Neuronal stem cell (in vitro differentiated cells): ENCODE data around the gene TTLL12.

Experiments
- DNase-seq: peaks from one replicate; pipeline ENCODE4 v3.0.0-alpha.2; 2013; ENCODE audit warnings: low spot score
- H2AFZ ChIP-seq: one replicate; pipeline ENCODE4 v1.6.1; 2013; ENCODE audit warnings: mild to moderate bottlenecking, low read length, inconsistent platforms
- H2AK5ac ChIP-seq: 2 replicates; pipeline ENCODE4 v1.6.1; 2013; ENCODE audit warnings: low read depth, mild to moderate bottlenecking, inconsistent platforms, low read length, moderate library complexity, mixed read lengths
- H2BK120ac ChIP-seq: 2 replicates; pipeline ENCODE4 v1.6.1; 2013; ENCODE audit warnings: low read depth, mild to moderate bottlenecking, inconsistent platforms, low read length, moderate library complexity, mixed read lengths
- H2BK12ac ChIP-seq: one replicate; pipeline ENCODE4 v1.6.1; 2013; ENCODE audit warnings: low read length, inconsistent platforms
- H2BK15ac ChIP-seq: 2 replicates; pipeline ENCODE4 v1.6.1; 2013; ENCODE audit warnings: mild to moderate bottlenecking, low read length, inconsistent platforms, mixed read lengths
- H2BK5ac ChIP-seq: one replicate; pipeline ENCODE4 v1.6.1; 2013; ENCODE audit warnings: inconsistent platforms, mild to moderate bottlenecking, low read length, moderate library complexity
- H3K14ac ChIP-seq: one replicate; pipeline ENCODE4 v1.6.1; 2013; ENCODE audit warnings: low read length, inconsistent platforms
- H3K18ac ChIP-seq: 2 replicates; pipeline ENCODE4 v1.6.1; 2013; ENCODE audit warnings: low read length, inconsistent platforms
- H3K23ac ChIP-seq: 2 replicates; pipeline ENCODE4 v1.6.1; 2013; ENCODE audit warnings: low read depth, mild to moderate bottlenecking, mixed read lengths, low read length, inconsistent platforms; ENCODE audit not compliant: poor library complexity
- H3K27ac ChIP-seq: replicated peaks from 3 replicates; pipeline ENCODE4 v1.5.1; 2013; ENCODE audit warnings: low read length, inconsistent platforms
- H3K27me3 ChIP-seq, 3 experiments: 2 replicates each; pipeline ENCODE4 v1.6.1; 2013; ENCODE audit warnings: low read length in 3 of 3, mild to moderate bottlenecking in 2 of 3, inconsistent platforms in 1 of 3, low read depth in 1 of 3, mixed read lengths in 1 of 3, moderate library complexity in 1 of 3; ENCODE audit not compliant: control insufficient read depth in 3 of 3, insufficient read depth in 3 of 3
- H3K36me3 ChIP-seq, 2 donors: replicated peaks in 1 of 2; 2 replicates each; pipeline ENCODE4 v1.6.1; 2013; ENCODE audit warnings: low read length in 2 of 2; ENCODE audit not compliant: control insufficient read depth in 2 of 2, insufficient read depth in 2 of 2
- H3K4ac ChIP-seq: 2 replicates; pipeline ENCODE4 v1.6.1; 2013; ENCODE audit warnings: inconsistent platforms, mild to moderate bottlenecking, low read length, moderate library complexity
- H3K4me1 ChIP-seq, 2 donors: 1 replicate in 1 of 2; 2 replicates in 1 of 2; pipeline ENCODE4 v1.6.1; 2013; ENCODE audit warnings: low read length in 2 of 2, low read depth in 1 of 2; ENCODE audit not compliant: control insufficient read depth in 2 of 2, insufficient read depth in 1 of 2
- H3K4me2 ChIP-seq: one replicate; pipeline ENCODE4 v1.6.1; 2013; ENCODE audit warnings: mild to moderate bottlenecking, low read length, inconsistent platforms; ENCODE audit not compliant: insufficient read depth, poor library complexity, severe bottlenecking
- H3K4me3 ChIP-seq, 2 donors: 2 replicates each; pipeline ENCODE4 v1.5.1; 2013; ENCODE audit warnings: low read length in 2 of 2, mild to moderate bottlenecking in 2 of 2, inconsistent platforms in 1 of 2, moderate library complexity in 1 of 2
- H3K79me1 ChIP-seq: one replicate; pipeline ENCODE4 v1.6.1; 2013; ENCODE audit warnings: low read depth, mild to moderate bottlenecking, inconsistent platforms, low read length, moderate library complexity
- H3K9ac ChIP-seq: one replicate; pipeline ENCODE4 v1.6.1; 2013; ENCODE audit warnings: mild to moderate bottlenecking, low read depth, low read length, inconsistent platforms; ENCODE audit not compliant: poor library complexity
- H3K9me3 ChIP-seq, 2 donors: replicated peaks in 1 of 2; 2 replicates each; pipeline versions ENCODE3 to v1.6.1; 2013; ENCODE audit warnings: low read length in 2 of 2, mild to moderate bottlenecking in 2 of 2, inconsistent platforms in 1 of 2, low read depth in 1 of 2, mixed read lengths in 1 of 2, moderate library complexity in 1 of 2; ENCODE audit not compliant: control insufficient read depth in 2 of 2, insufficient read depth in 1 of 2
- H4K8ac ChIP-seq: one replicate; pipeline ENCODE4 v1.6.1; 2013; ENCODE audit warnings: low read depth, mild to moderate bottlenecking, inconsistent platforms, low read length, moderate library complexity
- H4K91ac ChIP-seq: one replicate; pipeline ENCODE4 v1.6.1; 2013; ENCODE audit warnings: low read length, low read depth, mild to moderate bottlenecking, inconsistent platforms; ENCODE audit not compliant: poor library complexity
- WGBS, 2 donors: extraction: QIAGEN DNeasy Blood & Tissue Kit; methylation state at CpG; one replicate each; pipeline ENCODE4 v1.1.7; 2013; ENCODE audit warnings: missing lambda C conversion rate in 2 of 2, mixed read lengths in 1 of 2; ENCODE audit not compliant: insufficient read length in 2 of 2, insufficient replicate concordance in 1 of 2; ENCODE audit errors: extremely low coverage in 2 of 2; 5-methylcytosine and 5-hydroxymethylcytosine counted together

The TTLL12 gene

DNA sequence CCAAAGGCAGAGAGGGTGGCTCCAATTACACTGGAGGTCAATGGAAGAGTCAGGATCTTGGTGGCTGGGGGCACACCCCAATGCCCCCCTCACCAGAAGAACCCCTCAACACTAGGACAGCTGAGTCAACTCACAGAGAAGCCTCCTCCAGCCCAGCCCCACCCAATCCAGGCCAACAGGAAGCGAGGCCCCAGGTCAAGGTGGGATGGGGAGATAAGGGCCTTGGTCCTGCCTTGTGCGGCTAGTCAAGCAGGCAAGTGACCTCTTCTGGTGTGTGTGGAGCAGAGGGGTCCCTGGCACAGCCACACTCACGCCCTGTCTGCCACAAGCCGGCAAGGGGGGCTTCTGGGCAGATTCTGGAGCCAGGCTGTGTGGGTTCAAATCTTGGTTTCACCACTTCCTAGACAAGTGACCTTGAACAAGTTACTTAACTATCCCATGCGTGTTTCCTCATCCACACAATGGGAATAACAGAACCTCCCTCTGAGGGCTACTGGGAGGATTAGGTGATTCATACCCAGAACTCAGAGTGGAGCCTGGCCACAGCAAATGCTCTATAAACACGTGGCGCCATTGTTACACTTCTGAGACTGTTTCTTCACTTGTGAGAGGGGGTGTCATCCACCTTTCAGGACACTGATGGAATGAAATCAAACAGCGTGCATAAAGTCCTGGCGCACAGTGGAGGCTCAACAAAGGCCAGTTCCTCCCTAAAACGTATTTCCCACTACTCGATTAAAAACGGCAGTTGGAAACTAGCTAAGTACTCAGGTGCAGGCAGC, 3.2 kb downstream of the TTLL12 start:
- peak overlapping the region; percentile 84 for H3K14ac ChIP-seq
- H3K4me3 ChIP-seq: no peak overlapping the region
- H3K18ac ChIP-seq: peak overlapping the region; percentile 19
- no CpG with 5 or more reads among the region's 12 CpGs for WGBS, 2 donors
- peaks cover 20% of the 10 kb centered on the region for H3K79me1 ChIP-seq
- no peak overlapping the region for H2AK5ac ChIP-seq
- H3K23ac ChIP-seq: peak overlapping the region; percentile 14
- H3K4ac ChIP-seq: no peak overlapping the region
- H3K27ac ChIP-seq: no peak overlapping the region
- DNase-seq: no peak
- no peak overlapping the region for H2AFZ ChIP-seq
- H2BK12ac ChIP-seq: no peak overlapping the region
- peaks cover 10 to 13% of the 10 kb centered on the region in 2 donors for H3K4me1 ChIP-seq
- H3K27me3 ChIP-seq: no peaks in the 10 kb centered on the region
- H2BK120ac ChIP-seq: no peak overlapping the region
- H4K8ac ChIP-seq: no peak overlapping the region
- H4K91ac ChIP-seq: peak overlapping the region; percentile 53
- no peak overlapping the region for H3K4me2 ChIP-seq
- no peak overlapping the region for H2BK5ac ChIP-seq
- H3K9me3 ChIP-seq: peaks cover 0 to 4% of the 10 kb centered on the region in 2 donors
- no peak overlapping the region for H2BK15ac ChIP-seq
- no peak overlapping the region for H3K9ac ChIP-seq
- H3K36me3 ChIP-seq: peaks cover 36 to 42% of the 10 kb centered on the region in 2 donors

- DNase-seq: no peak
- H2BK5ac ChIP-seq: no peak overlapping the region
- H3K27me3 ChIP-seq: no peaks in the 10 kb centered on the region
- no peak overlapping the region for H2BK15ac ChIP-seq
- H3K36me3 ChIP-seq: peaks cover 38 to 47% of the 10 kb centered on the region in 2 donors
- no peak overlapping the region for H2BK120ac ChIP-seq
- no peak overlapping the region for H3K27ac ChIP-seq
- H2AFZ ChIP-seq: no peak overlapping the region
- peaks cover 10 to 11% of the 10 kb centered on the region in 2 donors for H3K4me1 ChIP-seq
- no peak overlapping the region for H3K14ac ChIP-seq
- H3K4me3 ChIP-seq: no peak overlapping the region
- peak overlapping the region; percentile 73 for H3K23ac ChIP-seq
- H4K8ac ChIP-seq: no peak overlapping the region
- peaks cover 22% of the 10 kb centered on the region for H3K79me1 ChIP-seq
- H2AK5ac ChIP-seq: no peak overlapping the region
- no peak overlapping the region for H3K4me2 ChIP-seq
- H3K9ac ChIP-seq: no peak overlapping the region
- H2BK12ac ChIP-seq: no peak overlapping the region
- no peak overlapping the region for H4K91ac ChIP-seq
- peaks cover 0 to 4% of the 10 kb centered on the region in 2 donors for H3K9me3 ChIP-seq
- H3K4ac ChIP-seq: no peak overlapping the region
- no peak overlapping the region for H3K18ac ChIP-seq
- no CpG with 5 or more reads among the region's 17 CpGs for WGBS, 2 donors
Measured at GRCh38 chr22:43182726-43183125, 4.2 kb downstream of the TTLL12 start.

DNA sequence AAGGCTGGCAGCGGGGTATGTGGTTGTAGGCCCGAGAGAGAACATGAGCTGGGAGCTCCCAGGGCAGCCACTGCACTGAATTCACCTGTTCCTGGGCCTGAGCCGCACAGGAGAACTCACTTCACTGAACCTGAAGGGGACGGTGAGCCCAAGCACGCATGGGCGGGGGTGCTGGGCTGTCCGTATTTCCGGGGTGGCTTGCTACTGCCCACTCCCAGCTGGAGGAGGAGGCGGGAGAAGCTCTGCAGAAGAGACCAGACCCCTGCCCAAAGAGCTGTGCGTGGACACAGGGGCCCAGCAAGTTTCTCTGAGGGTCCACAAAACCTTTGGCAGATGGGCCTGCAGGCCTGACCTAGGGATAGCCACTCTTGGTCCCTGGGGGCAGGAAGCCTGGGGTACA, 4.8 kb downstream of the TTLL12 start:
- no peak overlapping the region for H4K8ac ChIP-seq
- H3K4me3 ChIP-seq: no peak overlapping the region
- no peak overlapping the region for H2BK15ac ChIP-seq
- DNase-seq: no peak
- no peak overlapping the region for H2AK5ac ChIP-seq
- H3K27me3 ChIP-seq: no peaks in the 10 kb centered on the region
- peaks cover 41 to 53% of the 10 kb centered on the region in 2 donors for H3K36me3 ChIP-seq
- H3K79me1 ChIP-seq: peaks cover 22% of the 10 kb centered on the region
- no peak overlapping the region for H2AFZ ChIP-seq
- peak overlapping the region; percentile 19 for H2BK12ac ChIP-seq
- peaks cover 10% of the 10 kb centered on the region in 2 donors for H3K4me1 ChIP-seq
- no peak overlapping the region for H2BK5ac ChIP-seq
- no peak overlapping the region for H3K27ac ChIP-seq
- no CpG with 5 or more reads among the region's 10 CpGs for WGBS, 2 donors
- H3K23ac ChIP-seq: peak overlapping the region; percentile 73
- H3K14ac ChIP-seq: no peak overlapping the region
- H3K4me2 ChIP-seq: no peak overlapping the region
- H3K18ac ChIP-seq: no peak overlapping the region
- no peak overlapping the region for H3K9ac ChIP-seq
- no peak overlapping the region for H4K91ac ChIP-seq
- no peak overlapping the region for H3K4ac ChIP-seq
- peaks cover 0 to 4% of the 10 kb centered on the region in 2 donors for H3K9me3 ChIP-seq
- no peak overlapping the region for H2BK120ac ChIP-seq

GRCh38 chr22:43181321-43182076, 5.4 kb downstream of the TTLL12 start:
- H3K79me1 ChIP-seq: peaks cover 22% of the 10 kb centered on the region
- no peak overlapping the region for H3K27ac ChIP-seq
- peak overlapping the region; percentile 65 for H3K23ac ChIP-seq
- no peak overlapping the region for H4K91ac ChIP-seq
- no peak overlapping the region for H3K9ac ChIP-seq
- H2AK5ac ChIP-seq: no peak overlapping the region
- no peaks in the 10 kb centered on the region for H3K27me3 ChIP-seq
- H3K4me3 ChIP-seq: no peak overlapping the region
- peak overlapping the region; percentile 51 for H3K14ac ChIP-seq
- H3K9me3 ChIP-seq: peaks cover 0 to 4% of the 10 kb centered on the region in 2 donors
- no peak overlapping the region for H3K4me2 ChIP-seq
- H2BK15ac ChIP-seq: no peak overlapping the region
- H2AFZ ChIP-seq: no peak overlapping the region
- no peak overlapping the region for H3K18ac ChIP-seq
- no peak for DNase-seq
- peaks cover 44 to 58% of the 10 kb centered on the region in 2 donors for H3K36me3 ChIP-seq
- H2BK120ac ChIP-seq: no peak overlapping the region
- H4K8ac ChIP-seq: no peak overlapping the region
- WGBS, 2 donors: no CpG with 5 or more reads among the region's 13 CpGs
- H3K4ac ChIP-seq: no peak overlapping the region
- no peak overlapping the region for H2BK5ac ChIP-seq
- H3K4me1 ChIP-seq: peaks cover 10% of the 10 kb centered on the region in 2 donors
- H2BK12ac ChIP-seq: peak overlapping the region; percentile 22
